ENCODE results near the gene SLC35E1.
"Not testable (repeated sequence)": the region's sequence is repeated elsewhere in the genome, so short reads cannot be mapped to it uniquely, and the experiment has no call there.

The SLC35E1 gene

GRCh38 chr19:16522559-16523377 is 49.4 kb downstream of the SLC35E1 start:
- DNase-seq (ENCODE audit: low read depth): no peak

- DNase-seq (ENCODE audit: low read depth): no peak
Measured at GRCh38 chr19:16521715-16522289, 50.4 kb downstream of the SLC35E1 start.

GRCh38 chr19:16520986-16521624 is 51.1 kb downstream of the SLC35E1 start:
- DNase-seq (ENCODE audit: low read depth): no peak

GRCh38 chr19:16520074-16520973 is 51.9 kb downstream of the SLC35E1 start:
- no peak for DNase-seq (ENCODE audit: low read depth)

- no peak for DNase-seq (ENCODE audit: low read depth)
Measured at GRCh38 chr19:16519230-16519687, 53.0 kb downstream of the SLC35E1 start.

- DNase-seq (ENCODE audit: low read depth): no peak
Measured at GRCh38 chr19:16518483-16519229, 53.6 kb downstream of the SLC35E1 start.

- DNase-seq (ENCODE audit: low read depth): no peak
Measured at GRCh38 chr19:16518061-16518460, 54.2 kb downstream of the SLC35E1 start.

GRCh38 chr19:16516923-16517610 is 55.1 kb downstream of the SLC35E1 start:
- DNase-seq (ENCODE audit: low read depth): no peak

- DNase-seq (ENCODE audit: low read depth): no peak
Measured at GRCh38 chr19:16516381-16516780, 55.8 kb downstream of the SLC35E1 start.

- no peak for DNase-seq (ENCODE audit: low read depth)
Measured at GRCh38 chr19:16514383-16515019, 57.7 kb downstream of the SLC35E1 start.

- not testable (repeated sequence) for DNase-seq (ENCODE audit: low read depth)
Measured at GRCh38 chr19:16512611-16513010, 59.6 kb downstream of the SLC35E1 start.

- DNase-seq (ENCODE audit: low read depth): no peak
Measured at GRCh38 chr19:16509141-16510061, 62.8 kb downstream of the SLC35E1 start.

- DNase-seq (ENCODE audit: low read depth): no peak
Measured at GRCh38 chr19:16508546-16508945, 63.7 kb downstream of the SLC35E1 start.

- no peak for DNase-seq (ENCODE audit: low read depth)
Measured at GRCh38 chr19:16506961-16507360, 65.3 kb downstream of the SLC35E1 start.

GRCh38 chr19:16506161-16506560 is 66.1 kb downstream of the SLC35E1 start:
- not testable (repeated sequence) for DNase-seq (ENCODE audit: low read depth)

- no peak for DNase-seq (ENCODE audit: low read depth)
Measured at GRCh38 chr19:16504271-16504670, 67.9 kb downstream of the SLC35E1 start.

Data from activated T-helper 9 cell treated with anti-CD3 and anti-CD28 coated beads, Interleukin-2, amount 50 U/mL, for 16 hours (primary cell).